ENCODE measurements around the gene DTNBP1.

The DTNBP1 gene

DNA sequence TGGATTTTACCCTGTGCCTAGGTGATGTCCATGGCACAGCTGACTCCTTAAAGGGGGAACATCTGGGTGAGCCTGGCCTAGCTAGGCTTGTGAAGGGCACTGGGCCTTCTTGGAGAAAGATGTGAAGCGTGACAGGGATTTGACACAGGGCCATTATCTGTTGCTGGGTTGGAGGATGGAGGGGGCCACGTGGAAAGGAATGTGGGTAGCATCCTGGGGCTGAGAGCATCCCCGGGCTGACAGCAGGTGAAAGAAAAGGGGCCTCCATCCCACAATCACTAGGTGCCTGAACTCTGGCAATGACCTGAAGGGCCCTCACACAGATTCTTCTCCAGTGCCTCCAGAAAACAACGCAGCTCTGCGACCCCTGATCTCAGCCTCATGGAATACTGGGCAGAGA, 124.7 kb downstream of the DTNBP1 start:
- Histone ChIP-seq H2AFZ (no peak overlapping the region), H3K4me3 (ENCODE audit: low read depth, low read length) (no peak overlapping the region), H3K9me3 (ENCODE audit: control insufficient read depth, low read length) (no peaks in the 10 kb centered on the region), H3K4me2 (ENCODE audit: low read length) (no peak overlapping the region), H3K27ac (no peak overlapping the region), H3K4me1 (no peaks in the 10 kb centered on the region), H3K27me3 (ENCODE audit: control insufficient read depth, insufficient read depth, low read length) (no peaks in the 10 kb centered on the region), H3K36me3 (ENCODE audit: control insufficient read depth, insufficient read depth, low read length) (no peaks in the 10 kb centered on the region), H3K79me2 (peaks cover 2% of the 10 kb centered on the region), H3K9ac (no peak overlapping the region)
- TF ChIP-seq, protein P1, sequence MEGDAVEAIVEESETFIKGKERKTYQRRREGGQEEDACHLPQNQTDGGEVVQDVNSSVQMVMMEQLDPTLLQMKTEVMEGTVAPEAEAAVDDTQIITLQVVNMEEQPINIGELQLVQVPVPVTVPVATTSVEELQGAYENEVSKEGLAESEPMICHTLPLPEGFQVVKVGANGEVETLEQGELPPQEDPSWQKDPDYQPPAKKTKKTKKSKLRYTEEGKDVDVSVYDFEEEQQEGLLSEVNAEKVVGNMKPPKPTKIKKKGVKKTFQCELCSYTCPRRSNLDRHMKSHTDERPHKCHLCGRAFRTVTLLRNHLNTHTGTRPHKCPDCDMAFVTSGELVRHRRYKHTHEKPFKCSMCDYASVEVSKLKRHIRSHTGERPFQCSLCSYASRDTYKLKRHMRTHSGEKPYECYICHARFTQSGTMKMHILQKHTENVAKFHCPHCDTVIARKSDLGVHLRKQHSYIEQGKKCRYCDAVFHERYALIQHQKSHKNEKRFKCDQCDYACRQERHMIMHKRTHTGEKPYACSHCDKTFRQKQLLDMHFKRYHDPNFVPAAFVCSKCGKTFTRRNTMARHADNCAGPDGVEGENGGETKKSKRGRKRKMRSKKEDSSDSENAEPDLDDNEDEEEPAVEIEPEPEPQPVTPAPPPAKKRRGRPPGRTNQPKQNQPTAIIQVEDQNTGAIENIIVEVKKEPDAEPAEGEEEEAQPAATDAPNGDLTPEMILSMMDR (IDR thresholded peaks at IDR 0.05) = no peak

DNA sequence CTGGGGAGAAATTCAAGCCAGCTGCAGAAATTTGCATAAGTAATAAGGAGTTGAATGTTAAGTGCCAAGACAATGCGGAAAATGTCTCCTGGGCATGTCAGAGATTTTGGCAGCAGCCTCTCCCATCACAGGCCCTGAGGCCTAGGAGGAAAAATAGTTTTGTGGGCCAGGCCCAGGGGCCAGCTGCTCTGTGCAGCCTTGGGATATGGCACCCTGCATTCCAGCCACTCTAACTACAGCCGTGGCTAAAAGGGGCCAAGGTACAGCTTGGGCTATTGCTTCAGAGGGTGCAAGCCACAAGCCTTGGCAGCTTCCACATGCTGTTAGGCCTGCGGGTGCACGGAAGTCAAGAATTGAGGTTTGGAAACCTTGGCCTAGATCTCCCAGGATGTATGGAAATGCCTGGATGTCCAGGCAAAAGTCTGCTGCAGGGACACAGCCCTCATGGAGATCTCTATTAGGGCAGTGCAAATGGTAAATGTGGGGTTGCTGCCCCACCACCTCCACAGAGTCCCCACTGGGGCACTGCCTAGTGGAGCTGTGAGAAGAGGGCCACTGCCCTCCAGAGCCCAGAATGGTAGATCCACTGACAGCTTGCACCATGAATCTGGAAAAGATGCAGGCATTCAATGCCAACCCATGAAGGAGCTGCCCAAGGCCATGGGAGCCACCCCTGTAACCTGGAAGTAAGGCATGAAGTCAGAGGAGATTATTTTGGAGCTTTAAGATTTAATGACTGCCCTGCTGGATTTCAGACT, 126.5 kb downstream of the DTNBP1 start:
- no peaks in the 10 kb centered on the region for H3K27me3 ChIP-seq (ENCODE audit: control insufficient read depth, insufficient read depth, low read length)
- no peak overlapping the region for H3K27ac ChIP-seq
- peaks cover 2% of the 10 kb centered on the region for H3K79me2 ChIP-seq
- H3K36me3 ChIP-seq (ENCODE audit: control insufficient read depth, insufficient read depth, low read length) = no peaks in the 10 kb centered on the region
- H3K9me3 ChIP-seq (ENCODE audit: control insufficient read depth, low read length) = no peaks in the 10 kb centered on the region
- no peak overlapping the region for H2AFZ ChIP-seq
- TF ChIP-seq, protein P1 (IDR thresholded peaks at IDR 0.05) = no peak
- H3K4me1 ChIP-seq = no peaks in the 10 kb centered on the region
- no peak overlapping the region for H3K9ac ChIP-seq
- H3K4me2 ChIP-seq (ENCODE audit: low read length) = no peak overlapping the region
- no peak overlapping the region for H3K4me3 ChIP-seq (ENCODE audit: low read depth, low read length)

DNA sequence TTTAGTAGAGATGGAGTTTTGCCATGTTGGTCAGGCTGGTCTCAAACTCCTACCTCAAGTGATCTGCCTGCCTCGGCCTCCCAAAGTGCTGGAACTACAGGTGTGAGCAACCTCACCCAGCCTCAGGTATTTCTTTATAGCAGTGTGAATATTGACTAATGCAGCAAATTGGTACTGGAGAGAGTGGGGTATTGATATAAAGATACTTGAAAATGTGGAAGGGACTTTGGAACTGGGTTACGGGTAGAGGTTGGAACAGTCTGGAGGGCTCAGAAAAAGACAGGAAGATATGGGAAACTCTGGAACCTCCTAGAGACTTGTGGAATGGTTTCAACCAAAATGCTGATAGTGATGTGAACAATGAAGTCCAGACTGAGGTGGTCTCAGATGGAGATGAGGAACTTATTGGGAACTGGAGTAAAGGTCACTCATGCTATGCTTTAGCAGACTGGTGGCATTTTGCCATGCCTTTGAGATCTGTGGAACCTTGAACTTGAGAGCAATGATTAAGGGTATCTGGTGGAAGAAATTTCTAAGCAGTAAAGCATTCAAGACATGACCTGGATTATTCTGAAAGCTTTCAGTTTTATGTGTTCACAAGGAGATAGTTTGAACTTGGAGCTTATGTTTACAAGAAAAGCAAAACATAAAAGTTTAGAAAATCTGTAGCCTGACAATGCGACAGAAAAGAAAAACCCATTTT, 127.2 kb downstream of the DTNBP1 start:
- Histone ChIP-seq H3K4me3 (ENCODE audit: low read depth, low read length) (no peak overlapping the region), H2AFZ (no peak overlapping the region), H3K9ac (no peak overlapping the region), H3K4me2 (ENCODE audit: low read length) (no peak overlapping the region), H3K4me1 (no peaks in the 10 kb centered on the region), H3K9me3 (ENCODE audit: control insufficient read depth, low read length) (no peaks in the 10 kb centered on the region), H3K27me3 (ENCODE audit: control insufficient read depth, insufficient read depth, low read length) (no peaks in the 10 kb centered on the region), H3K79me2 (peaks cover 2% of the 10 kb centered on the region), H3K27ac (no peak overlapping the region), H3K36me3 (ENCODE audit: control insufficient read depth, insufficient read depth, low read length) (no peaks in the 10 kb centered on the region)
- TF ChIP-seq, protein P1 (IDR thresholded peaks at IDR 0.05) = no peak

DNA sequence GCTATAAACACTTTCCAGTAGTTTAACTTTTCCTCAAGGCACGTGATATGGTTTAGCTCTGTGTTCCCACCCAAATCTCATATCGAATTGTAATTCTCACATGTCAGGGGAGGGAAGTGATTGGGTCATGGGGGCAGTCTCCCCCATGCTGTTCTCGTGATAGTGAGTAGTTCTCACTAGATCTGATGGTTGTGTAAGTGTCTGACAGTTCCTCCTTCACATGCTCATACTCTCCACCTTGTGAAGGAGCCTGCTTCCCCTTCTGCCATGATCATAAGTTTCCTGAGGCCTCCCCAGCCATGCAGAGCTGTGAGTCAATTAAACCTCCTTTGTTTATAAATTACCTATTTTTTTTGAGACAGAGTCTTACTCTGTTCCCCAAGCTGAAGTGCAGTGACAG, 127.9 kb downstream of the DTNBP1 start:
- Histone ChIP-seq H3K4me1 (no peaks in the 10 kb centered on the region), H3K79me2 (peaks cover 2% of the 10 kb centered on the region), H3K4me2 (ENCODE audit: low read length) (no peak overlapping the region), H3K27me3 (ENCODE audit: control insufficient read depth, insufficient read depth, low read length) (no peaks in the 10 kb centered on the region), H3K4me3 (ENCODE audit: low read depth, low read length) (no peak overlapping the region), H2AFZ (no peak overlapping the region), H3K36me3 (ENCODE audit: control insufficient read depth, insufficient read depth, low read length) (no peaks in the 10 kb centered on the region), H3K27ac (no peak overlapping the region), H3K9me3 (ENCODE audit: control insufficient read depth, low read length) (no peaks in the 10 kb centered on the region), H3K9ac (no peak overlapping the region)
- TF ChIP-seq, protein P1 (IDR thresholded peaks at IDR 0.05) = no peak
